Body of pancreas (tissue), 4 donors: ENCODE results near the gene CKM.

Experiments
- CTCF ChIP-seq, 7 experiments: fragments of 450-650 bp in 4 of 7; fragments of 200-600 bp in 3 of 7; sonication (generic) in 3 of 7; IDR thresholded peaks; one replicate each; pipeline ENCODE4 v1.5.1; 2016 to 2019; ENCODE audit warnings: antibody characterized with exemption in 7 of 7
- POLR2A ChIP-seq, 3 donors: fragments of 450-650 bp; IDR thresholded peaks; one replicate each; pipeline ENCODE4 v1.6.1; 2016; ENCODE audit warnings: antibody characterized with exemption in 3 of 3, mild to moderate bottlenecking in 2 of 3

- no peak for TF ChIP-seq CTCF (IDR thresholded peaks at IDR 0.05)
- no peak for TF ChIP-seq POLR2A (IDR thresholded peaks at IDR 0.05)
Measured at GRCh38 chr19:45315304-45315703, 7.4 kb downstream of the CKM start.
